Measurements from ENCODE around the gene MELTF.

- TF ChIP-seq, protein P1, sequence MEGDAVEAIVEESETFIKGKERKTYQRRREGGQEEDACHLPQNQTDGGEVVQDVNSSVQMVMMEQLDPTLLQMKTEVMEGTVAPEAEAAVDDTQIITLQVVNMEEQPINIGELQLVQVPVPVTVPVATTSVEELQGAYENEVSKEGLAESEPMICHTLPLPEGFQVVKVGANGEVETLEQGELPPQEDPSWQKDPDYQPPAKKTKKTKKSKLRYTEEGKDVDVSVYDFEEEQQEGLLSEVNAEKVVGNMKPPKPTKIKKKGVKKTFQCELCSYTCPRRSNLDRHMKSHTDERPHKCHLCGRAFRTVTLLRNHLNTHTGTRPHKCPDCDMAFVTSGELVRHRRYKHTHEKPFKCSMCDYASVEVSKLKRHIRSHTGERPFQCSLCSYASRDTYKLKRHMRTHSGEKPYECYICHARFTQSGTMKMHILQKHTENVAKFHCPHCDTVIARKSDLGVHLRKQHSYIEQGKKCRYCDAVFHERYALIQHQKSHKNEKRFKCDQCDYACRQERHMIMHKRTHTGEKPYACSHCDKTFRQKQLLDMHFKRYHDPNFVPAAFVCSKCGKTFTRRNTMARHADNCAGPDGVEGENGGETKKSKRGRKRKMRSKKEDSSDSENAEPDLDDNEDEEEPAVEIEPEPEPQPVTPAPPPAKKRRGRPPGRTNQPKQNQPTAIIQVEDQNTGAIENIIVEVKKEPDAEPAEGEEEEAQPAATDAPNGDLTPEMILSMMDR (IDR thresholded peaks at IDR 0.05) = no peak
- TF ChIP-seq REST (IDR thresholded peaks at IDR 0.05; ENCODE audit: insufficient read depth in 1 of 2, low read depth in 2 of 2, low read length in 1 of 2) (no peak), POLR2AphosphoS5 (IDR thresholded peaks at IDR 0.05; ENCODE audit: low read depth, low read length) (no peak), SIN3A (IDR thresholded peaks at IDR 0.05; ENCODE audit: borderline replicate concordance, insufficient read depth, low read depth, low read length) (no peak)
Observed at GRCh38 chr3:196992461-196993065, 37.1 kb downstream of the MELTF start.

Measured in Panc1 (cell line).